ENCODE measurements around the gene CD4.

- TF ChIP-seq CTCF (IDR thresholded peaks at IDR 0.05) (no peak), POLR2A (IDR thresholded peaks at IDR 0.05) (no peak), EP300 (IDR thresholded peaks at IDR 0.05) (no peak), POLR2AphosphoS5 (IDR thresholded peaks at IDR 0.05) (no peak)
Measured at GRCh38 chr12:6860116-6860515, 70.8 kb downstream of the CD4 start.

Data from stomach (tissue), 4 donors.